IMR-90 (cell line): ENCODE results near the gene NKAP. TPM values are rescaled to one million over a fixed set of nuclear protein-coding genes. Genes with fewer than 3 reads are reported as not detected.

Experiments
- ATAC-seq: fragments of 200-7000 bp; cut with Tn5 transposase; 2 replicates; pipeline ENCODE4 v1.9.1; 2020; ENCODE audit warnings: low read depth, mild to moderate bottlenecking, moderate library complexity
- BruUV-seq: library from RNA; stranded (reverse); fragments of 400-500 nt; replicated peaks from 2 replicates; lab custom pipeline; 2021; lab: Mats Ljungman, UMichigan
- CTCF ChIA-PET: fragments of 300-600 bp; formaldehyde crosslinking; extraction: SDS; loops from one replicate; lab custom pipeline; 2021; ENCODE audit warnings: antibody characterized with exemption; lab: Yijun Ruan, JAX
- POLR2A ChIA-PET: fragments of 300-600 bp; sonication (Branson Sonifier 250); formaldehyde crosslinking; loops from one replicate; lab custom pipeline; 2022; ENCODE audit warnings: antibody characterized with exemption; ENCODE audit not compliant: unreplicated experiment; lab: Charles Lee
- DNase-seq: peaks from one replicate; pipeline ENCODE4 v3.0.0; 2013
- H2AFZ ChIP-seq: replicated peaks from 2 replicates; pipeline ENCODE3; 2013; ENCODE audit warnings: low read length, mild to moderate bottlenecking; ENCODE audit not compliant: poor library complexity
- H2AK5ac ChIP-seq: 2 replicates; pipeline ENCODE4 v1.6.1; 2013; ENCODE audit warnings: low read depth, low read length, inconsistent platforms
- H2AK9ac ChIP-seq: replicated peaks from 2 replicates; pipeline ENCODE3; 2013; ENCODE audit warnings: mild to moderate bottlenecking, low read depth, low read length, moderate library complexity; ENCODE audit not compliant: poor library complexity
- H2BK120ac ChIP-seq: 2 replicates; pipeline ENCODE4 v1.6.1; 2013; ENCODE audit warnings: low read depth, low read length, inconsistent platforms
- H2BK15ac ChIP-seq: 3 replicates; pipeline ENCODE4 v1.6.1; 2013; ENCODE audit warnings: low read depth, low read length, inconsistent platforms
- H2BK20ac ChIP-seq: 2 replicates; pipeline ENCODE4 v1.6.1; 2013; ENCODE audit warnings: low read depth, mild to moderate bottlenecking, inconsistent platforms, low read length, moderate library complexity
- H2BK5ac ChIP-seq: 2 replicates; pipeline ENCODE4 v1.6.1; 2013; ENCODE audit warnings: mild to moderate bottlenecking, low read depth, low read length, inconsistent platforms; ENCODE audit not compliant: poor library complexity, severe bottlenecking
- H3K14ac ChIP-seq: replicated peaks from 2 replicates; pipeline ENCODE4 v1.6.1; 2013; ENCODE audit warnings: low read depth, low read length, inconsistent platforms
- H3K18ac ChIP-seq: 2 replicates; pipeline ENCODE4 v1.6.1; 2013; ENCODE audit warnings: low read depth, low read length, control low read depth
- H3K23ac ChIP-seq: 2 replicates; pipeline ENCODE4 v1.6.1; 2013; ENCODE audit warnings: low read depth, low read length, inconsistent platforms
- H3K27ac ChIP-seq: 2 replicates; pipeline ENCODE4 v1.5.1; 2013; ENCODE audit warnings: mild to moderate bottlenecking, control low read depth, low read length; ENCODE audit not compliant: insufficient read depth
- H3K27me3 ChIP-seq: 2 replicates; pipeline ENCODE4 v1.6.1; 2013; ENCODE audit warnings: low read length; ENCODE audit not compliant: control insufficient read depth, insufficient read depth
- H3K36me3 ChIP-seq: 2 replicates; pipeline ENCODE4 v1.6.1; 2013; ENCODE audit warnings: low read length, mixed read lengths; ENCODE audit not compliant: control insufficient read depth, insufficient read depth
- H3K4ac ChIP-seq: 2 replicates; pipeline ENCODE4 v1.6.1; 2013; ENCODE audit warnings: low read depth, low read length, inconsistent platforms
- H3K4me1 ChIP-seq: 2 replicates; pipeline ENCODE4 v1.6.1; 2013; ENCODE audit warnings: low read length, mixed read lengths; ENCODE audit not compliant: control insufficient read depth, insufficient read depth
- H3K4me2 ChIP-seq: 2 replicates; pipeline ENCODE4 v1.6.1; 2013; ENCODE audit warnings: low read depth, mild to moderate bottlenecking, control low read depth, low read length, moderate library complexity
- H3K4me3 ChIP-seq: 2 replicates; pipeline ENCODE4 v1.5.1; 2013; ENCODE audit warnings: low read depth, mild to moderate bottlenecking, control low read depth, low read length, moderate library complexity; ENCODE audit not compliant: insufficient read depth
- H3K56ac ChIP-seq: 2 replicates; pipeline ENCODE4 v1.6.1; 2013; ENCODE audit warnings: low read length, inconsistent platforms; ENCODE audit not compliant: insufficient read depth; ENCODE audit errors: extremely low read depth
- H3K79me1 ChIP-seq, 2 experiments: 2 replicates each; pipeline ENCODE4 v1.6.1; 2013; ENCODE audit warnings: low read length in 2 of 2, inconsistent platforms in 1 of 2, low read depth in 1 of 2
- H3K9ac ChIP-seq: 2 replicates; pipeline ENCODE4 v1.6.1; 2013; ENCODE audit warnings: low read depth, low read length, control low read depth
- H3K9me1 ChIP-seq: 2 replicates; pipeline ENCODE4 v1.6.1; 2013; ENCODE audit warnings: low read length, inconsistent platforms; ENCODE audit not compliant: insufficient read depth
- H3K9me3 ChIP-seq: 2 replicates; pipeline ENCODE4 v1.6.1; 2013; ENCODE audit warnings: low read length; ENCODE audit not compliant: control insufficient read depth, insufficient read depth
- H4K20me1 ChIP-seq: 2 replicates; pipeline ENCODE4 v1.6.1; 2013; ENCODE audit warnings: low read length, inconsistent platforms; ENCODE audit not compliant: insufficient read depth
- H4K5ac ChIP-seq: 2 replicates; pipeline ENCODE4 v1.6.1; 2013; ENCODE audit warnings: mild to moderate bottlenecking, low read depth, low read length, control low read depth
- H4K8ac ChIP-seq, 2 experiments: 2 replicates each; pipeline ENCODE4 v1.6.1; 2013; ENCODE audit warnings: low read depth in 2 of 2, low read length in 2 of 2, control low read depth in 1 of 2, inconsistent platforms in 1 of 2
- H4K91ac ChIP-seq: 2 replicates; pipeline ENCODE4 v1.6.1; 2013; ENCODE audit warnings: low read depth, low read length, inconsistent platforms; ENCODE audit not compliant: insufficient read depth
- CEBPB ChIP-seq: IDR thresholded peaks from 2 replicates; pipeline ENCODE4 v1.6.1; 2012; ENCODE audit warnings: low read depth, low read length, improper control_type of control experiment
- CHD1 ChIP-seq: IDR thresholded peaks from 2 replicates; pipeline ENCODE4 v1.6.1; 2012; ENCODE audit warnings: low read depth, low read length, improper control_type of control experiment
- FOS ChIP-seq: fragments of 150-350 bp; IDR thresholded peaks from 2 replicates; pipeline ENCODE4 v1.6.1; 2016; ENCODE audit warnings: low read depth, low read length
- MAFK ChIP-seq: IDR thresholded peaks from 2 replicates; pipeline ENCODE4 v1.6.1; 2012; ENCODE audit warnings: low read depth, low read length, improper control_type of control experiment
- MXI1 ChIP-seq: IDR thresholded peaks from 2 replicates; pipeline ENCODE4 v1.6.1; 2012; ENCODE audit warnings: low read depth, mild to moderate bottlenecking, low read length, moderate library complexity, borderline replicate concordance
- POLR2A ChIP-seq: IDR thresholded peaks from 2 replicates; pipeline ENCODE4 v1.6.1; 2012; ENCODE audit warnings: mild to moderate bottlenecking, low read depth, low read length
- RFX5 ChIP-seq: IDR thresholded peaks from 2 replicates; pipeline ENCODE4 v1.8.0; 2012; ENCODE audit warnings: low read depth, mild to moderate bottlenecking, low read length, moderate library complexity
- WGBS, 2 experiments: methylation state at CpG; one replicate each; pipeline versions ENCODE4 v1.1.5 to v1.1.7; 2013; ENCODE audit warnings: missing lambda C conversion rate in 2 of 2; ENCODE audit not compliant: insufficient read length in 1 of 2; ENCODE audit errors: extremely low coverage in 2 of 2; 5-methylcytosine and 5-hydroxymethylcytosine counted together
- dilution Hi-C: fragments of 300-500 bp; cut with HindIII; formaldehyde crosslinking; loops from one replicate; pipeline ENCODE4 v1.14.3; 2018; ENCODE audit warnings: low sequenced_read_pairs; ENCODE audit not compliant: unreplicated experiment
- in situ Hi-C: fragments of 300-500 bp; cut with MboI; formaldehyde crosslinking; loops from 3 replicates; pipeline ENCODE4 v1.14.3; 2019; ENCODE audit warnings: low sequenced_read_pairs, inconsistent platforms, mixed read lengths
- intact Hi-C: fragments of 100-400 bp; cut with micrococcal nuclease; formaldehyde crosslinking; loops from 2 replicates; pipeline ENCODE4 v1.10.0; 2022
- polyA plus RNA-seq, 3 experiments: library from polyadenylated mRNA; depleted of rRNA; stranded (reverse); fragments of >200 nt; gene quantifications; 2 replicates each; pipeline ENCODE4 v1.2.3, GENCODE V29; 2012; ENCODE audit warnings: low replicate concordance in 1 of 3
- total RNA-seq: library from RNA; depleted of rRNA; stranded (reverse); fragments of >200 nt; gene quantifications from 2 replicates; pipeline ENCODE4 v1.2.3, GENCODE V29; 2012

Gene NKAP
- total and polyA plus RNA-seq, 2 of the 4 experiments (the other 2 are of a cell fraction), result 1.3 to 2.7 TPM

DNA sequence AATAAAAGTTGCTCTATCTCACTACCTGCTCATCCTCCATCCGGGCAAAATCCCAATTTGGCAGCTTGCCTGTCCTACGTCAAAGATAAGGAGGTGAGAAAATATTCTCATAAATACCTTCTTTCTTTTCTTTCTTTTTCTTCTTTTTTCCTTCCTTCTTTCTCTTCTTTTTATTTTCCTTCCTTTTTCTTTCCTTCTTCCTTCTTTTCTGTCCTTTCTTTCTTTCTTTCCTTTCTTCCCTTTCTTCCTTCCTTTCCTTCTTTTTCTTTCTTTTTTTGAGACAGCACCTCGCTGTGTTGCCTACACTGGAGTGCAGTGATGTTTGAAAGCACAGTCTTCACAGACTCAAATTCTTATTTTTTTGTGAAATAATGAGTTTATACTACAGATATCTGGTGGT, 38.6 kb upstream of the NKAP start:
- dilution Hi-C loops, result no loop called here
- ATAC-seq, result no peak

More for the DNA sequence above, 38.6 kb upstream of the NKAP start:
- 0 out of 2 replicates have a peak, but pooled peaks cover 2% of the 10 kb centered on the region for H3K27me3 ChIP-seq
- WGBS, 2 experiments, result no CpG with 5 or more reads among the region's 3 CpGs
- no peak overlapping the region for H3K14ac ChIP-seq
- no peak overlapping the region for H3K18ac ChIP-seq
- no peak overlapping the region for H3K9ac ChIP-seq
- CTCF ChIA-PET, result interaction anchor here (0.6 kb wide), 3 partner anchors 9 to 36 kb away, joined by 3 read pairs; no protein-coding TSS in a partner anchor
- in situ Hi-C loops (no loop called here), intact Hi-C loops (no loop called here)
- no peak overlapping the region for H4K8ac ChIP-seq
- no peak overlapping the region for H2BK5ac ChIP-seq
- POLR2A ChIA-PET, result no interaction called here
- no peak overlapping the region for H3K4me3 ChIP-seq
- no peak overlapping the region for H2AK9ac ChIP-seq
- DNase-seq, result no peak
- H2AFZ ChIP-seq, result no peak overlapping the region
- no peak overlapping the region for H4K5ac ChIP-seq
- no peak overlapping the region for H3K4ac ChIP-seq
- H2AK5ac ChIP-seq, result no peak overlapping the region
- no peaks in the 10 kb centered on the region for H3K9me3 ChIP-seq
- no peak overlapping the region for H3K56ac ChIP-seq
- no peak for TF ChIP-seq CEBPB
- TF ChIP-seq MXI1, result no peak
- no peak for TF ChIP-seq CHD1
- no peak for TF ChIP-seq POLR2A
- no peak for TF ChIP-seq RFX5
- TF ChIP-seq FOS, result no peak
- TF ChIP-seq MAFK, result no peak
- H4K91ac ChIP-seq, result no peak overlapping the region
- no peak overlapping the region for H3K23ac ChIP-seq
- no peaks in the 10 kb centered on the region for H3K79me1 ChIP-seq
- H3K4me1 ChIP-seq, result no peaks in the 10 kb centered on the region
- BruUV-seq, result no TSS peak
- H2BK15ac ChIP-seq, result no peak overlapping the region
- no peak overlapping the region for H2BK120ac ChIP-seq
- H3K27ac ChIP-seq, result no peak overlapping the region
- no peak overlapping the region for H2BK20ac ChIP-seq
- H3K9me1 ChIP-seq, result no peaks in the 10 kb centered on the region
- no peaks in the 10 kb centered on the region for H3K36me3 ChIP-seq
- H3K4me2 ChIP-seq, result no peak overlapping the region
- H4K20me1 ChIP-seq, result no peaks in the 10 kb centered on the region
